Umbilical cord (tissue), 2 donors: ENCODE measurements around the gene PTF1A. TPM values are rescaled to one million over a fixed set of nuclear protein-coding genes. Genes with fewer than 3 reads are reported as not detected.

Source experiments
- DNase-seq: peaks from one replicate; pipeline ENCODE4 v3.0.0-alpha.2; 2015; ENCODE audit warnings: low spot score
- total RNA-seq: library from RNA; depleted of rRNA; stranded (reverse); fragments of >200 nt; gene quantifications from one replicate; pipeline ENCODE4 v1.2.3, GENCODE V29; 2014; ENCODE audit warnings: low replicate concordance; ENCODE audit not compliant: insufficient read depth

Gene PTF1A, protein sequence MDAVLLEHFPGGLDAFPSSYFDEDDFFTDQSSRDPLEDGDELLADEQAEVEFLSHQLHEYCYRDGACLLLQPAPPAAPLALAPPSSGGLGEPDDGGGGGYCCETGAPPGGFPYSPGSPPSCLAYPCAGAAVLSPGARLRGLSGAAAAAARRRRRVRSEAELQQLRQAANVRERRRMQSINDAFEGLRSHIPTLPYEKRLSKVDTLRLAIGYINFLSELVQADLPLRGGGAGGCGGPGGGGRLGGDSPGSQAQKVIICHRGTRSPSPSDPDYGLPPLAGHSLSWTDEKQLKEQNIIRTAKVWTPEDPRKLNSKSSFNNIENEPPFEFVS
- 7.5 TPM for total RNA-seq

DNA sequence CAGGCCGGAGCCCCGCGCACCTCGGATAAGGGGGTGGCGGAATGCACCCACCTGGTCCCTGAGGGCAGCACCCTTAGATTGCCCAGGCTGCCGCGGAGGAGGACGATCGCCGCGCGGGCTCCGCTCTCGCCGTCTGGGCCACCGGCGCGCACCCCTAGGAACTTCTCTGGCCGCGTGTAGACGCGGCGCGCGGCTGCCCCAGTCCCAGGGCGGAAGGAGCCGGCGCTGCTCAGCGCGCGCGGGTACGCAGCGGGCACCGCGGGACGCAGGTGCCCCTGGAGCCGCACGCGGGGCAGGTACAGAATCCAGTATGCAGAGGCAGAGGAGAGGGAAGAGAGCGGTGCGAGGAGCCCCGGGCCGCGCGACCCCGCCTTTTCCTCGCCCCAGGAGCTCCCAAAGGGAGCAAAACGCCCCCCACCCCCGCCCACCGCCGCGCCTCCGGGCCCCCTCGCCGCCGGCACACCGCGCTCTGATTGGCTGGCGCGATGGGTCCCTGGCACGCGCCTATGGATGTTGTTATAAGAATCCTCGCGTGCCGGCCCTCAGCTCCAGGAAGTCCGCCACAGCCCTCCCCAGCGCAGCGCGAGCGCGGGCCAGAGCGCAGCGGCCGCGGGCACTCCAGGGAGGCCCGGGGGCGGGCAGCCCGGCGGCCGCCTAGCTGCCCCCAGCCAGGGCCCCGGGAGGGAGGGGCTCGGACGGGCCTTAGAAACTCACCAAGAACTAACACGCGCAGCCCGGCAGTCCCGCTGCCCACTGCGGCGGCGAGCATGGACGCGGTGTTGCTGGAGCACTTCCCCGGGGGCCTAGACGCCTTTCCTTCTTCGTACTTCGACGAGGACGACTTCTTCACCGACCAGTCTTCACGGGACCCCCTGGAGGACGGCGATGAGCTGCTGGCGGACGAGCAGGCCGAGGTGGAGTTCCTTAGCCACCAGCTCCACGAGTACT, at the start of gene PTF1A:
TSS of gene PTF1A (plus strand) at position 549 of the 948 bp plus-strand sequence. CDS start at position 768, 219 bp downstream.
- no peak for DNase-seq

DNA sequence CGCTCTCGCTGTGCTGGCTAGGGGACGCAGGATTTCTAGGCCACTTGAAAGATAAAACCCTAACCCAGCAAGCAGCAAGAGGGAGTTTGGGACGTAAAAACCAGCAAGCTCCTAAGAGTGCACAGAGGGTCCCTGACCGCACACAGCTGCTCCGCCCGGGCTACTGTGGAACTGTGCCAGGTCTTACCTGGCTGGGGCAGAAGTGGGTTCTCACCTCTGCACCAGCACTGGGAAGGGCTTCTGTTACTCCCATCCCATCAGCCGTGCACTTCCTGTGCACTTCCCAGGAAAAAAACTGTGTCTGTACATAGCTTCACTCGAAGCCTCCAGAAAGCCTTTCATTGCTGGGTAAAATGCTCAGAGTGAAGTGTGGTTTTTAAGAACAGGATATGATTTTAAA, 45.9 kb upstream of the PTF1A start:
- DNase-seq, result no peak

DNA sequence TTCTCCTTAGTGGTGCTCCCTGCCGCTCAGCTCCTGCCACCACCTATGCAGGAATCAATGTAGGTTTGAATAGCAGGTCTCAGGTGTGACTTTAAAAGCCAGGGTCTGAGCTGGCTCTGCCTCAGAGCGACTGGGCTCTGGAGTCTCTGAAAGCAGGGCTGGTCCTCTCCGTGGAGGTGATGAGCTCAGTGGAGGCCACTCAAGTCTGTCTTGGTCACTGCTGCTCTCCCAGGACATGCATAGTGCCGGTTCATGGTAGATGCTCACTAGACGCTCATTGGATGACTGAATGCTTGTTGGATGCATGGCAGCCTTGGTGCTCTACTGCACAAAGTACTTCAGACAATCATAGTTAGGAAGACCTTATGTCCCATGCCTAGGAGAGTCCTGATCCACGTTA, 45.1 kb upstream of the PTF1A start:
- DNase-seq, result no peak

DNA sequence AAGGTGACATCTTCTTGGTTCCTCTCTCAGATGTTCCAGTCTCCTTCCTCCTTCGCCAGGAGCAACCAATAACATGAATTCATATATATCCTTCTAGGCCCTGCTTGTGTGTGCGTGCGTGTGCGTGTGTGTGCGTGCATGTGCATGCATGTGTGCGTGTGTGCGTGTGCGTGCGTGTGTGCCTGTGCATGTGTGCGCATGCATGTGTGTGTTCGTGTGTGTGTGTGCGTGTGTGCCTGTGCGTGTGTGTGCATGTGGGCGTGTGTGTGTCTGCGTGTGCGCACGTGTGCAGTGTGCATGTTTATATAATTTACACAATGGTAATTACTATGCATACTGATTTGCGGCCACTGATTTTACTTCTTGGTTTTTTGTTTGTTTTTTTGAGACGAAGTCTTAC, 43.9 kb upstream of the PTF1A start:
- DNase-seq, result no peak

DNA sequence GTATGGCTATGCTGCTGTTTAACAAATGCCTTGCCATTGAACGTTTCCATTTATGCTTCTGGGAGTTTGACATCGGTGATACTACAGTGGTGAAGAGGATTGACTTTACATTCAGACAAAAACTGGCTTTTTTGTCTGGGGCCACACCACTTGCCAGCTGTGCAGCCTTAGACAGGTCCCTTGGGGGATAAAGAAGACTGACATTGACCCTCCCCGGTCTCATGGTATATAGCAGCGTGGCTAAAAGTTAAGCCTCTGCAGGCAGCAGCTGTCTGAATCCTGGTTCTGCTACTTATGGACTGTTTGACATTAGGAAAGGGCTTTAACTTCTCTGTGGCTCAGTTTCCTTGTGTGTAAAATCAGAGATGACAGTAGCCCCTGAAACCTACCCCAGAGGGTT, 42.0 kb upstream of the PTF1A start:
- DNase-seq, result no peak

DNA sequence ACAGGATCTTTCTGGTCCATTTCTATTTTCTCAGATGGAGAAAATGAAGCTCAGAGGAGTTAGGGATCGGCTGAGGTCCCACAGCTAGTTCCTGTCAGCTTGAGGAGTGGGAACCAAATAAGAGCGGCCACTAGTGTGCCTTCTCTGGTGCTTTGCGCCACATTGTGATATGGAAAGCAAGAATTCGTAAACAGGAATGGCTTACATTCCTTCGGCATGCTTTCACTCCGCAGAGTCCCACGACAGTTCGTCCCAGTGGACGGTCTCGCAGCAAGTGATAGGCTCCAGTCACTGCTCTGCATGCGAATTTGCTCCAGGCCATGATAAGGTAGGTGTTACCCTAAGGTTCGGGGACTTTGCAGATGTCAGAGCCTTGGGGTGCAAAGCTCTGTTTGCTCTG, 41.5 kb upstream of the PTF1A start:
- no peak for DNase-seq

DNA sequence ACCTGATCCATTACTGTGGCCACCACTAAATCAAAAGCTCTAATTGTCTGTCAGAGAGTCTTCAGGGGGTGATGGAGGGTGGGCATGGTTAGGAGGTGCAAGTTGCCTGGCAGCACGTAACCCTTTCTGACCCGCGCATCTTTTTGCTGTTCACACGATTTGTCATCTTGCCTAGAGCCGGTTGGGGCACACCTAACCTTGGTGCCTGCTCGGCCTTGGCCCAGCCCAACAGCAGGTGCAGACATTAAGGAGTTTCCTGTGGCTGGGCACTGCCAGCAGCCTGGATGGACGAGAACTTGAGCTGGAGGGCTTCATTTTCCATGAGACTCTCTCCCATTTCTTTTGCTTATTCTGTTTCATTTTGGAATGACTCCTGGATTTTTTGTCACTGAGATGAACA, 41.0 kb upstream of the PTF1A start:
- no peak for DNase-seq

DNA sequence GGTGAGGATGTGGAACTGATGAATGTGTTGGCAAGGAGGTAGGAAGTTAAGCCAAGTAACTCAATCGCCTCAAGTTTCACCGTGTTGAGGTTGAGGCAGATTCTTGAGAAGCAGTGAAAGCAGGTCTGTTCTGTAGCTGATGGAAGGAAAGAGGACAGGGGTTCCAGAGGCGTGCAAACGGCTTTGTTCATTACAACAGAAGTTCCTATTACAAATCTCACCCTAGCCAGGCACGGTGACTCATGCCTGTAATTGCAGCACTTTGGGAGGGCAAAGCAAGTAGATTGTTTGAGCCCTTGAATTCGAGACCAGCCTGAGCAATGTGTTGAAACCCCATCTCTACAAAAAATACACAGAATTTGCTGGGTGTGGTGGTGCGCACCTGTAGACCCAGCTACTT, 36.9 kb upstream of the PTF1A start:
- DNase-seq, result no peak

DNA sequence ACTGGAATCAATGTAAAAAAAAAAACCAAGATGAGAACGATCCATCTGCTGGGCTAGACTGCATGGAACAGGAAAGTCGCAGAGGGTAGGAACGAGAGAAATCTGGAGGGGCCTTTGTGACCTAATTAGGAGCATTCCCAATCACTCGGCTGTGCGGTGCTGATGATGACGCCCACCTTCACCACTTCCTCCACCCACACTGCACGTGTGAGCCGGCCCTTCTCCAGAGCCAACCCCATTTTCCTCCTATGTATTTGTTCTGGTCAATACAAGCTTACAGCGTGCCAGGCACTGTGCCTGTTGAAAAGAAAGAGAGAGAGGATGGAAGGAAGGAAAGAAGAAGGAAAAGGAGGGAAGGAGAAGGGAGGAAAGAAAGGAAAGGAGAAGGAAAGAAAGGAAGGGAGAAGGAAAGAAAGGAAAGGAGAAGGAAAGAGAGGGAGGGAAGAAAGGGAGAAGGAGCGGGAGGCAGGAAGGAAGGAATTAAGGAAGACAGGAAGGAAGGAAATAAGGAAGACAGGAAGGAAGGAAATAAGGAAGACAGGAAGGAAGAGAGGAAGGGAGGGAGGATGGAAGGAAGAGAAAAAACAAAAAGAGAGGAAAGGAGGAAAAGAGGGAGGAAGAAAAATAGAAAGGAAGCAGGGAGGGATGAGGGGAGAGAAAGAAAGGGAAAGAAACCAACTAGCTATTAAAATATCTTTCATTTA, 35.5 kb upstream of the PTF1A start:
- no peak for DNase-seq

DNA sequence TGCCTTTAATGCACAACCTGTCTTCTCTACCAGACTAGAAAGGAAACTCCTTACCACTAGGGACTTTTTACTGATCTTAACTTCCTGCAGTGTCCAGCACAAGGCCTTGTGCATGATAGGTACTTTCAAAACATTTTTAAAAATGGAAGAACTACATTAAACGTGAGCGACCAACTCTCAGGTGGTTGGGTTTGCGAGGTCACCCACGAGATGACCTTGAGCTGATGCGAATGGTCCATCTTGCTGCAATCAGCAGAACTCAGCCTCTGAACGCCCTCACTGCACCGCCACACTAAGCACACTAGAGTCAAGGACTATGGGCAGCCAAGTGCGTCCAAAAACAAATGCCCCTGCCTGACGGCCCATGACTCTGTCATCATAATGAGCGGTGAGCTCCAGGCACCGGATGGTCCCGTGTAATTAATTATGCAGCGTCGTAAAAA, 34.9 kb upstream of the PTF1A start:
- no peak for DNase-seq

DNA sequence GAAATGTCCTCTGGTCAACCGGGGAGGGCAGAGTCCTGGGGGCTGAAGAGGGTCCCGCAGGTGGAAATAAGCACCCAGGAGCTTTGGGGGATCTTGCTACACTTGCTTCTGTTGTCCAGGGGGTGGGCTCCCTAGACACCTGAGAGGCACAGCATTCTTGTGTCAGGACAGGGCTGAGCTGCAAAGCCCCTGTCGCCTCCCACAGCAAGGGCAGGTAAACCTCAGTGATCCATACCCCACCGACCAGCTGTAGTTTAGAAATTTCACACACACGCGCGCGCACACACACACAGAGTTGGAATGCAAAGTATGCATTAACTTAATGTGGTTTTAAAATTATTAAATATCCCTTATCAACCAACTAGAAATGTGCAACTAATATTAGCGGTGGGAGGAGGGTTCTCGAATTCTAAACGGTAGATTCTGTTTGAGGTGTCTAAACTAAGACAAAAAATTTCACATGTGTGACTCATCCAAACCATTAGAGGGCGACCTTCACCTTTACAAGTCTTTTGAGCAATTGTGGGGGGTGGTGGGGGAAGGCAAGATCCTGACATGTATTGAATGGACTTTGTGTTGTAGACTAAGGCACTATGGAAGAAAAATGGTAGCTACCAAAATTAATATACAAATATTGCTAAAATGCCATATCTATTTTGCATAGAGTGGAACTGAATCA, 34.3 kb upstream of the PTF1A start:
- peak; percentile 5 for DNase-seq

DNA sequence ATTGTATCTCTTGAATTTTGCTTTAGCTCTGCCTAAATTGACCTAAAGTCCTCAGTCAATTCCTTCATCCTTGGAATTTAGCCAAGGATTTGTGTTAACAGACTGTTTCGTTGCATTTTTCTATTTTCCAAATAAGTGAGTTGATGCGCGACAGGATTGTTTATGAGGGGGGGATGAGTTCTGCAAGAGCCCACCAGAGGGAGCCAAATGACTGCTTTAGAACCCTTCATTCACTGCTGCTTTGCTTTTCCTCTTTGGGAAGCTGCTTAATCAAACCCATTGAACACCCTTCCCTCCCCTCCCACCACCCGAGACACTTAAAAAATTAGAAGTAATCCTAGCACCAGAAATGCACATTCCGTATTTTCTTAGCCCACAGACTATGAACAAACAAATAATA, 33.7 kb upstream of the PTF1A start:
- peak; percentile 54 for DNase-seq

DNA sequence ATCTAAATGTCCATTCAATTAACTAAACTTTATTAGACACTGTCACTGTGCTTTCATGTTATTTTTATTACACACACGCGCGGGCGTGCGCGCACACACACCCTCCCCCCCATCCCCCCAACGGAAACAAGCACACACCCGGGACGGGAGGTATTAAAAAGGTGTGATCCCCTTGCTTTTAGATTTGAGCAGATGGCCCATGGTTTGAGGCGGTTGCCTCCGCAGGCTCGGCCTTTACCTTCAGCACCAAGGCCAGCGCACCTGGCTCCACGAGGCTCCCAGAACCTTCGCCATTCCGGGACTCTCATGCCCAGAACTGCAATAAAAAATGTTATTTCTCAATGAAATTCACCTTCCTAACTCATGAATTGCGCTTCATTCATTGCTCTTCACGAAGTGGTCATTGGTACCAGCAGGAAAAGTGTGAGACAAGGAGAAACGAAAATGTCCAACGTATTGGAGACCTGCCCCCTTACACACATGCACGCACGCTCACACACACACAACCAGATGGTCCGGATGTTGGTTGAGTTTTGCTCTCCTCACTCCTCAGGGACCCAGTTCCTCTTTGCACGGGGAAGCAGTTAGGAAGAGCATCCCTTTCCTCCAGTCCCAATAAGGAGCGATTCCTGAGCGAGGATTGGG, 20.8 kb upstream of the PTF1A start:
- DNase-seq, result peak; percentile 22

DNA sequence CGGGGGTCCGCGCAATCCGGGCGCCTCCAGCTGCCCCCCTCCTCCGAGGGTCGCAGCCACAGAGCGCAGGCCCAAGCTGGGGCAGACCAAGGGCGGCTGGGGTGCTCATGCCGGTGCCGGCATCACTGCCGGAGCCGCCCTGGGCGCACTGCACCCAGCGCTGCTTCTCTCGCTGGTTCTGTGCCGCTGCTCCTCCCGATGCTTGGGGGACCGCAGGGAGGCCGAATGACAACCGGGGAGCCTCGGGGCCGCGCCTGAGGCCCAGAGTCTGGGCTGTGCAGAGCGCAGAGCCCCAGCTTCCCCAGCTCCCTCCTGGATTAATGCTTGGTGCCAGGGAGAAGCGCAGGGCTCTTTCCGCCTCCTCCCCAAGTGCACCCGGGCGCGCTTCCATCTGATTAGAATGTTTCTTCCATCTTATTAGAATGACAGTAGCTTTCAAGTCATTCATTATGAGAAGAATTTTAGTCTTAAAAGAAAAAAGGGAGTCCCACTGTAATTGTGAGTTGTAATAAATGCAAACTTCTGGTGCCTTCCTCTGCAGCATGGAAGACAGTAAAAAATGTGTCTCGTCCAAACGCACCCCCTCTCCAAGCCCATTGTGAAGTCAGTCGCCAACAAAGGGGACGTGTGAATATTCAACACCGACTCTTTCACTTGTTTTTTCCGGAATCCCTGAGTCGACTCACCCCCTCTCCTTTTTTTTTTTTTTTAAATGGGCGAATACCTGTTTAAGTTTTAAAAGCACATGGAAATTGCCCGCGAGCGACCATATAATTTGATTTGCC, 19.5 kb upstream of the PTF1A start:
- no peak for DNase-seq

DNA sequence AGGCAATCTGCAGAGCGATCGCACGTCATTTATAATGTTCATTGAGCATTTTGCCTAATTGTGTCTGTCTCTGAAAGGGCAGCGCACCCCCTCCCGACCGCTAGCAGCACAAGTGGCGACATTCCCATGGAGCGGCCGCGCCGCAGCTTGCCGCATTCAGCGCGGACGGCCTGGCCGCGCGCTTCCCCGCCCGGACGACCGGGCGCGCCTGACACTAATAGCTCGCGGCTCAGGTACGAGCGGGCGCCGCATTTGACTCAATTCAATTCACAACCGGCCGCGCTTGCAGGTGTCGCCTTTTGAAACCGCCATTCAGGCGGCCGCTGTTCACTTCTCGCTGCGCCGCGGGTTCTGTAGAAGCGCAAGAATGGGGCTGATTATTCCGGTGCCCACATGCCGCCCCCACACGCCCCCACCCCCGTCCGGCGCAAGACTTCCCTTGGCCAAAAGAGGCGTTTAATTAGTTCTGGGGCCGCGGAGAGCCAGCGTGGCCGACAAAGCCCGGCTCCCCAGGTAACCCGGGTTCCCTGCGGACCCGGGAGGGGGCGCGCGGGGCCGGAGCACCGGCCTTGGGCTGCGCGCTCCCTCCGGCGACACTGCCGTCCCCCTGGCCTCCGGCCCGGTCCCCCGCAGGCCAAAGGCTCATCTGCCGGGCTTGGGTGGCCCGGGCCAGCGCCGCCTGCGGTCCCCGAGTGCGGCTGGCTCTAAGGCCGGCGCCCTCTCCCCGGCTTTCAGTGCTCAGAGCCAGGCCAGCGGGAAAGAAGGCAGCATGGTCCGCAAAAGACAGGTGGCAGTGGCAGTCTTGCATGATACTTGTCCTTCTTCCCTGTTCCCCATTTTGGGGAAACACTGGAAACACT, 18.7 kb upstream of the PTF1A start:
- no peak for DNase-seq

DNA sequence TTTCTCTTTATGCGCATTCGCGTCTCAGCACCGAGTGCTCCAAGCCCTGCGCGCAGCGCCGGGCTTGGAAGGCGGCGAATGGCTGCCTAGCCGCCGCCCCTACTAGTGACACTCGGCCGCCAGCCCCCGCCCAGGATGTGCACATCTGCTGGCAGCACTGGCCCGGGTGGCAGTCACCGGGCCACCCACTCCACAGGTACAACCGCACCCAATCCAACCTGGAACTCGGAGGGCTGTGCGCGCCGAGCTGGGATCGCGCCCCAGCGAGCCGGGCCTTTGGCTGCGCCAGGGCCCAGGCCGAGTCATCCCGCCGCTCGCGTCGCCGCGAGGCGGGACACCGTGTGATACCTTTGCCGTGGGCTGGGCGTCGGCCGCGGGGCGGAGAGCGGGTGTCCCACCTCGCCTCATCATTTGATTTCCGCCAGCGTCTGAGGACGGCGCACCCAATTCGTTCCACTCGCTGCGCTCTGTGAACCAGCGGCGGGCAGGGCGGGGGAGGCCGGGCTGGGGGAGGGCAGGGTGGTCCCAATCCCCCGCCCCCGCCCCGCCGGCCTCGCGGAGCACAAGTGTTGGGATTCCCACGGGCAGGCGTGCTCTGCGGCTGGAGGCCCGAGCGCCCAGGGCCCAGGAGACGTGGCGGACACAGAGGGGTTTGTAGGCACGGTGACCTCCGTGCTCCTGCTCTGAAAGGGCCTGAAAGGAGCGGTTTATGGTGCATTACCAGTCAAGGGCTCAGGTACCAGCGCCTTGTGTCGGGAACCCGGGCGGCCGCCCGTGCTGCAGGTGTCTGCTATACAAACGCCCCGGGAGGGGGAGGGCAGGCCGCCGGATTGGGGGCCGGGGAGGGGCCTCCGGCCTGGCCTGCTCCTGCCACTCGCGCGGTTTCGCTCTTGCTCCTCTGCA, 17.8 kb upstream of the PTF1A start:
- DNase-seq, result no peak

DNA sequence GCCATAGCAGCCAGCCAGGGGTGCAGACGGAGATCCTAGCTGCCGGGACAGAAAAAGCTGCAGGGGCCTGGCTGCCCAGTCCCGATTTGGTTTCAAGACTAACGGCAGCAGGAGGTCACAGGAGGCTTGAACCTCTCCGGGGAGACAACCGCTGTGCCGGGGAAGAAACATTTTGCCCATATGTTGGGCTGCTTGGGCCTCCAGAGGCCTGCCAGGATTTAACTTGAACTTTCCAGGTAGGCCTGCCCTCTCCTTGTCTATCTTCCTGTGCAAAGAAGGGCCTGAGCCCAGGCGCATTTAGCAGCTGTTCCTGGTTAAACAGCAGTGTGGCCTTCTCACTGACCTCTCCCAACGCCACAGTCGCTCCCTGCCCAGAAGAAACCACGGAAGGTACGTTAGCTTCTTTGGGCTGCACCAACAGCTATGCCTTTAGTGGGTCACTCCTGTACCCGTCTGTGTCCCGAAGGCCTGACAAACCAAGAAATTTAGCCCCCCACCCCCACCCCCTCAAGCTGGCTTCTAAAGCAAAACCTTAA, 17.1 kb upstream of the PTF1A start:
- DNase-seq, result no peak

DNA sequence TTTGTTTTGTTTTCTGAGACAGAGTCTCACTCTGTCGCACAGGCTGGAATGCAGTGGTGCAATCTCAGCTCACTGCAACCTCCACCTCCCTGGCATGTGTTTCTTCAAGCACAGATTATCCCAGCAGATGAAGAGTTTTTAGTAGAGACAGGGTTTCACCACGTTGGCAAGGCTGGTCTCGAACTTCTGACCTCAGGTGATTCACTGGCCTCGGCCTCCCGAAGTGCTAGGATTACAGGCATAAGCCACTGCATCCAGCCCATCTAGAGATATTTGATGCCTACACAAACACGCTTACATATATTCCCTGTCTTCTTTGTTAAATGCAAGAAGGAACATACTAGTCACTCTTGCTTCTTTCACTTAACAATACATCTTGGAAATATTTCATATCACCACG, 5.9 kb upstream of the PTF1A start:
- DNase-seq, result no peak
